Measurements from ENCODE around the gene SDC1. TPM values are rescaled to one million over a fixed set of nuclear protein-coding genes. Genes with fewer than 3 reads are reported as not detected.

The SDC1 gene
- total RNA-seq, 3 donors from 2014 or later = 65.3 to 170 (median 162) TPM

GRCh38 chr2:20165677-20166509 is 59.0 kb downstream of the SDC1 start:
- DNase-seq (peak in 1 of 3 donors; percentile 29), ATAC-seq (no peak)
- peaks cover 9% of the 10 kb centered on the region for H3K4me1 ChIP-seq (ENCODE audit: low read depth)
- no peaks in the 10 kb centered on the region for H3K36me3 ChIP-seq (ENCODE audit: low read depth)
- no peak overlapping the region for H3K4me3 ChIP-seq
- intact Hi-C loops (cut with DNase I, micrococcal nuclease) = no loop called here
- TF ChIP-seq, protein P1, sequence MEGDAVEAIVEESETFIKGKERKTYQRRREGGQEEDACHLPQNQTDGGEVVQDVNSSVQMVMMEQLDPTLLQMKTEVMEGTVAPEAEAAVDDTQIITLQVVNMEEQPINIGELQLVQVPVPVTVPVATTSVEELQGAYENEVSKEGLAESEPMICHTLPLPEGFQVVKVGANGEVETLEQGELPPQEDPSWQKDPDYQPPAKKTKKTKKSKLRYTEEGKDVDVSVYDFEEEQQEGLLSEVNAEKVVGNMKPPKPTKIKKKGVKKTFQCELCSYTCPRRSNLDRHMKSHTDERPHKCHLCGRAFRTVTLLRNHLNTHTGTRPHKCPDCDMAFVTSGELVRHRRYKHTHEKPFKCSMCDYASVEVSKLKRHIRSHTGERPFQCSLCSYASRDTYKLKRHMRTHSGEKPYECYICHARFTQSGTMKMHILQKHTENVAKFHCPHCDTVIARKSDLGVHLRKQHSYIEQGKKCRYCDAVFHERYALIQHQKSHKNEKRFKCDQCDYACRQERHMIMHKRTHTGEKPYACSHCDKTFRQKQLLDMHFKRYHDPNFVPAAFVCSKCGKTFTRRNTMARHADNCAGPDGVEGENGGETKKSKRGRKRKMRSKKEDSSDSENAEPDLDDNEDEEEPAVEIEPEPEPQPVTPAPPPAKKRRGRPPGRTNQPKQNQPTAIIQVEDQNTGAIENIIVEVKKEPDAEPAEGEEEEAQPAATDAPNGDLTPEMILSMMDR (IDR thresholded peaks at IDR 0.05) = no peak
- no peaks in the 10 kb centered on the region for H3K9me3 ChIP-seq

DNA sequence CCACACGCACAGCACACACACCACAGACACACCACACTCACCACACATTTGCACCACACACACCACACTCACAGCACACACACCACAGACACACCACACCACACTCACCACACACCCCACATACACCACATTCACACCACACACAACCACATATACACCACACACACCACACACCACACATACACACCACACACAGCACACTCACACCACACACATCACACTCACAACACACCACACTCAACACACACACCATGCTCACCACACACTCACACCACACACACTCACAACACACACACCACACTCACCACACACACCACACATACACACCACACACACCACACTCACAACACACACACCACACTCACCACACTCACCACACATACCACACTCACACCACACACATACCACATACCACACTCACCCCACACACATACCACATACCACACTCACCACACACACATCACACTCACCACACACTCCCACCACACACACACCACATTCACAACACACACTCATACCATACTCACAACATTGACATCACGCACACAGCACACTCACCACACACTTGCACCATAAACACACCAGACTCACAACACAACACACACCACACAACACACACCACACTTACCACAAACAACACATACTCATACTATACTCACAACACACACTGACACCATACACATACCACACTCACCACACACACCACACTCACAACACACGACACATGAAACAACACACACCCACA is 60.0 kb downstream of the SDC1 start:
- Histone ChIP-seq H3K4me1 (ENCODE audit: low read depth) (peaks cover 9% of the 10 kb centered on the region), H3K4me3 (no peak overlapping the region), H3K36me3 (ENCODE audit: low read depth) (no peaks in the 10 kb centered on the region), H3K9me3 (no peaks in the 10 kb centered on the region)
- intact Hi-C loops (cut with DNase I, micrococcal nuclease) = no loop called here
- TF ChIP-seq, protein P1 (IDR thresholded peaks at IDR 0.05) = no peak
- ATAC-seq (no peak), DNase-seq (no peak)

DNA sequence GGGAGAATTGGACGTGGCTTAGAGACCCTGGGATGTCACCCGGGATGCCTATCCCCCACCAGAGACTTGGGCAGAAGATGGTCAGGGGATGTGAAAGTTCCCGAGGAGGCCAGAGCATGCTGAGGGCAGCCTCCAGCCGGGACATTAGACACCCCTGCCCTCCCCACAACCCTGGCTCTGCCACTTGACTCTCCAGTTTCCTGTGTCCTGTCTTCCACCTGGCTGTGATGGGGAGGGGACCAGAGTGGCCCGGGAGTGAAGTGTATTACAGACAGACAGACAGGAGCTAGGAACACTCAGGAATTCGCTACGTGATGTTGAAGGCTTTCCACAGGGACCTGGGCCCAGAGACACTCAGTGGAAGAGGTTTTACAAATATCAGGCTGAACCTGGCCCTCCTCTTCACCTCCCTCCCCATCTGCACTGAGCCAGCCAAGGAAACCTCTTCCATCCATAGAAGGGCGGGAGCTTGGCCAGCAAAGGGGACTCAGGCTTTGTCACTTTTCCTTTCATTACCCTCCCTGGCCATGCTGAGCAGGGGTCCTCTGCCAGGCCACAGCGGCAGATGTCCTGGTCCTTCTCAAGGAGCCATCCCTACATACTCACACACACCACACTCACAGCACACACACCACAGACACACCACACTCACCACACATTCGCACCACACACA is 60.7 kb downstream of the SDC1 start:
- Histone ChIP-seq H3K36me3 (ENCODE audit: low read depth) (no peaks in the 10 kb centered on the region), H3K4me1 (ENCODE audit: low read depth) (peaks cover 7% of the 10 kb centered on the region), H3K9me3 (no peaks in the 10 kb centered on the region), H3K4me3 (no peak overlapping the region)
- DNase-seq = no peak
- intact Hi-C loops (cut with DNase I, micrococcal nuclease) = no loop called here
- TF ChIP-seq, protein P1 (IDR thresholded peaks at IDR 0.05) = no peak
- no peak for ATAC-seq

DNA sequence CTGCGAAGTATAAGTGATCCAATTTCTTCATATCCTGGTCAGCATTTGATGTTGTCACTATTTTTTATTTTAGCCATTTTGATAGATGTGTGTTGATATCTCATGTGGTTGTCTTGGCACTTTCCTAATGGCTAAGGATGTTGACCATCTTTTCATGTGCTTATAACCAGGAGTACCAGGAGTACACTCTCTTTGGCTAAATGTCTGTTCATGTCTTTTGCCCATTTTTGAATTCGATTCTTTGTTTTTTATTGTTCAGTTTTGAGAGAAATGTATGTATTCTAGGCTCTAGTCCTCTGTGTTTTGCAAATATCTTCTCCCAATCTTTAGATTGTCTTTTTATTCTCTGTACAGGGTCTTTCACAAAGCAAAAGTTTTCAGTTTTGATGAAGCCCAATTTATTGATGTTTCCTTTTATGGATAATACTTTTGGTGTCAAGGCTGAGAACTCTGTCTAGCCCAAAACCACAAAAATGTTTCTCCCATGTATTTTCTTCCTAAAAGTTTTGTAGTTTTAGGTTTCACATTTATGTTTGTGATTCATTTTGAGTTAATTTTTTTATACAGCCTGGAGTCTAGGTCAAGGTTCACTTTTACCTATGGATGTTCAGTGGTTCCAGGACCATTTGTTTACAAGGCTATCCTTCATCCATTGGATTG is 65.4 kb downstream of the SDC1 start:
- intact Hi-C loops (cut with DNase I, micrococcal nuclease) = no loop called here
- Histone ChIP-seq H3K4me1 (ENCODE audit: low read depth) (peaks cover 16% of the 10 kb centered on the region), H3K36me3 (ENCODE audit: low read depth) (no peaks in the 10 kb centered on the region), H3K4me3 (no peak overlapping the region), H3K9me3 (no peaks in the 10 kb centered on the region)
- no peak for DNase-seq
- TF ChIP-seq, protein P1 (IDR thresholded peaks at IDR 0.05) = no peak
- no peak for ATAC-seq

- TF ChIP-seq, protein P1 (IDR thresholded peaks at IDR 0.05) = no peak
- ATAC-seq = peak; percentile 94
- H3K4me1 ChIP-seq (ENCODE audit: low read depth) = peaks cover 16% of the 10 kb centered on the region
- intact Hi-C loops (cut with DNase I, micrococcal nuclease) = no loop called here
- no peaks in the 10 kb centered on the region for H3K9me3 ChIP-seq
- peak in 2 of 3 donors; percentile 38 to 62 for DNase-seq
- H3K4me3 ChIP-seq = no peak overlapping the region
- H3K36me3 ChIP-seq (ENCODE audit: low read depth) = no peaks in the 10 kb centered on the region
Measured at GRCh38 chr2:20157193-20157891, 67.6 kb downstream of the SDC1 start.

All from mucosa of descending colon (tissue), 3 donors.